Measurements from ENCODE around the gene FER.

The FER gene

GRCh38 chr5:108997720-108998119 is 250.0 kb downstream of the FER start:
- Histone ChIP-seq H3K9me3 (ENCODE audit: control insufficient read depth, insufficient read depth, low read depth, low read length) (no peaks in the 10 kb centered on the region), H3K4me3 (ENCODE audit: low read depth, low read length) (no peak overlapping the region), H3K27ac (ENCODE audit: extremely low read depth, low read depth, low read length) (no peak overlapping the region), H3K4me1 (ENCODE audit: control insufficient read depth, insufficient read depth, low read length) (no peaks in the 10 kb centered on the region), H3K36me3 (ENCODE audit: control insufficient read depth in 2 of 2, insufficient read depth in 1 of 2, low read length in 2 of 2) (no peaks in the 10 kb centered on the region)
- TF ChIP-seq ZNF155 (tag by site-specific recombination; IDR thresholded peaks at IDR 0.05) (no peak), PRDM10 (tag by site-specific recombination; IDR thresholded peaks at IDR 0.05) (no peak), ZFP37 (tag by site-specific recombination; IDR thresholded peaks at IDR 0.05) (no peak), ZNF677 (tag by site-specific recombination; IDR thresholded peaks at IDR 0.05) (no peak), ZNF140 (tag by site-specific recombination; IDR thresholded peaks at IDR 0.05) (no peak), ZNF148 (tag by site-specific recombination; IDR thresholded peaks at IDR 0.05; ENCODE audit: borderline replicate concordance) (no peak), ZSCAN5A (tag by site-specific recombination; IDR thresholded peaks at IDR 0.05) (no peak), ZNF629 (tag by site-specific recombination; IDR thresholded peaks at IDR 0.05) (no peak), ZNF600 (tag by site-specific recombination; IDR thresholded peaks at IDR 0.05) (no peak), SP3 (tag by site-specific recombination; IDR thresholded peaks at IDR 0.05) (no peak), ZNF707 (tag by site-specific recombination; IDR thresholded peaks at IDR 0.05) (no peak), SP7 (tag by site-specific recombination; IDR thresholded peaks at IDR 0.05) (no peak)
- TF ChIP-seq, protein P1, sequence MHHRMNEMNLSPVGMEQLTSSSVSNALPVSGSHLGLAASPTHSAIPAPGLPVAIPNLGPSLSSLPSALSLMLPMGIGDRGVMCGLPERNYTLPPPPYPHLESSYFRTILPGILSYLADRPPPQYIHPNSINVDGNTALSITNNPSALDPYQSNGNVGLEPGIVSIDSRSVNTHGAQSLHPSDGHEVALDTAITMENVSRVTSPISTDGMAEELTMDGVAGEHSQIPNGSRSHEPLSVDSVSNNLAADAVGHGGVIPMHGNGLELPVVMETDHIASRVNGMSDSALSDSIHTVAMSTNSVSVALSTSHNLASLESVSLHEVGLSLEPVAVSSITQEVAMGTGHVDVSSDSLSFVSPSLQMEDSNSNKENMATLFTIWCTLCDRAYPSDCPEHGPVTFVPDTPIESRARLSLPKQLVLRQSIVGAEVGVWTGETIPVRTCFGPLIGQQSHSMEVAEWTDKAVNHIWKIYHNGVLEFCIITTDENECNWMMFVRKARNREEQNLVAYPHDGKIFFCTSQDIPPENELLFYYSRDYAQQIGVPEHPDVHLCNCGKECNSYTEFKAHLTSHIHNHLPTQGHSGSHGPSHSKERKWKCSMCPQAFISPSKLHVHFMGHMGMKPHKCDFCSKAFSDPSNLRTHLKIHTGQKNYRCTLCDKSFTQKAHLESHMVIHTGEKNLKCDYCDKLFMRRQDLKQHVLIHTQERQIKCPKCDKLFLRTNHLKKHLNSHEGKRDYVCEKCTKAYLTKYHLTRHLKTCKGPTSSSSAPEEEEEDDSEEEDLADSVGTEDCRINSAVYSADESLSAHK (tag by site-specific recombination; IDR thresholded peaks at IDR 0.05), result no peak
- TF ChIP-seq, protein P2, sequence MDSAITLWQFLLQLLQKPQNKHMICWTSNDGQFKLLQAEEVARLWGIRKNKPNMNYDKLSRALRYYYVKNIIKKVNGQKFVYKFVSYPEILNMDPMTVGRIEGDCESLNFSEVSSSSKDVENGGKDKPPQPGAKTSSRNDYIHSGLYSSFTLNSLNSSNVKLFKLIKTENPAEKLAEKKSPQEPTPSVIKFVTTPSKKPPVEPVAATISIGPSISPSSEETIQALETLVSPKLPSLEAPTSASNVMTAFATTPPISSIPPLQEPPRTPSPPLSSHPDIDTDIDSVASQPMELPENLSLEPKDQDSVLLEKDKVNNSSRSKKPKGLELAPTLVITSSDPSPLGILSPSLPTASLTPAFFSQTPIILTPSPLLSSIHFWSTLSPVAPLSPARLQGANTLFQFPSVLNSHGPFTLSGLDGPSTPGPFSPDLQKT (IDR thresholded peaks at IDR 0.05; ENCODE audit: borderline replicate concordance, low read depth, low read length), result no peak
- POLR2A ChIA-PET, result no interaction called here
- CTCF ChIA-PET, result no interaction called here

GRCh38 chr5:108998216-108998615 is 250.5 kb downstream of the FER start:
- Histone ChIP-seq H3K4me1 (ENCODE audit: control insufficient read depth, insufficient read depth, low read length) (no peaks in the 10 kb centered on the region), H3K27ac (ENCODE audit: extremely low read depth, low read depth, low read length) (no peak overlapping the region), H3K4me3 (ENCODE audit: low read depth, low read length) (no peak overlapping the region), H3K9me3 (ENCODE audit: control insufficient read depth, insufficient read depth, low read depth, low read length) (no peaks in the 10 kb centered on the region), H3K36me3 (ENCODE audit: control insufficient read depth in 2 of 2, insufficient read depth in 1 of 2, low read length in 2 of 2) (no peaks in the 10 kb centered on the region)
- ChIA-PET CTCF (no interaction called here), POLR2A (no interaction called here)
- TF ChIP-seq ZNF747 (tag by site-specific recombination; IDR thresholded peaks at IDR 0.05), result no peak
- no peak for TF ChIP-seq ZNF335 (tag by site-specific recombination; conservative IDR thresholded peaks at IDR 0.05)
- TF ChIP-seq, protein P3, sequence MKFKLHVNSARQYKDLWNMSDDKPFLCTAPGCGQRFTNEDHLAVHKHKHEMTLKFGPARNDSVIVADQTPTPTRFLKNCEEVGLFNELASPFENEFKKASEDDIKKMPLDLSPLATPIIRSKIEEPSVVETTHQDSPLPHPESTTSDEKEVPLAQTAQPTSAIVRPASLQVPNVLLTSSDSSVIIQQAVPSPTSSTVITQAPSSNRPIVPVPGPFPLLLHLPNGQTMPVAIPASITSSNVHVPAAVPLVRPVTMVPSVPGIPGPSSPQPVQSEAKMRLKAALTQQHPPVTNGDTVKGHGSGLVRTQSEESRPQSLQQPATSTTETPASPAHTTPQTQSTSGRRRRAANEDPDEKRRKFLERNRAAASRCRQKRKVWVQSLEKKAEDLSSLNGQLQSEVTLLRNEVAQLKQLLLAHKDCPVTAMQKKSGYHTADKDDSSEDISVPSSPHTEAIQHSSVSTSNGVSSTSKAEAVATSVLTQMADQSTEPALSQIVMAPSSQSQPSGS (tag by site-specific recombination; IDR thresholded peaks at IDR 0.05; ENCODE audit: low read depth), result no peak
- TF ChIP-seq KLF8 (tag by site-specific recombination; IDR thresholded peaks at IDR 0.05), result no peak
- no peak for TF ChIP-seq ZBTB48 (tag by site-specific recombination; IDR thresholded peaks at IDR 0.05)
- no peak for TF ChIP-seq HOXD13 (CRISPR knock-in tag; IDR thresholded peaks at IDR 0.05; ENCODE audit: borderline replicate concordance)
- TF ChIP-seq FEZF1 (tag by site-specific recombination; IDR thresholded peaks at IDR 0.05), result no peak
- TF ChIP-seq ZFP37 (tag by site-specific recombination; IDR thresholded peaks at IDR 0.05), result no peak
- TF ChIP-seq, protein P4, sequence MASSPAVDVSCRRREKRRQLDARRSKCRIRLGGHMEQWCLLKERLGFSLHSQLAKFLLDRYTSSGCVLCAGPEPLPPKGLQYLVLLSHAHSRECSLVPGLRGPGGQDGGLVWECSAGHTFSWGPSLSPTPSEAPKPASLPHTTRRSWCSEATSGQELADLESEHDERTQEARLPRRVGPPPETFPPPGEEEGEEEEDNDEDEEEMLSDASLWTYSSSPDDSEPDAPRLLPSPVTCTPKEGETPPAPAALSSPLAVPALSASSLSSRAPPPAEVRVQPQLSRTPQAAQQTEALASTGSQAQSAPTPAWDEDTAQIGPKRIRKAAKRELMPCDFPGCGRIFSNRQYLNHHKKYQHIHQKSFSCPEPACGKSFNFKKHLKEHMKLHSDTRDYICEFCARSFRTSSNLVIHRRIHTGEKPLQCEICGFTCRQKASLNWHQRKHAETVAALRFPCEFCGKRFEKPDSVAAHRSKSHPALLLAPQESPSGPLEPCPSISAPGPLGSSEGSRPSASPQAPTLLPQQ (tag by site-specific recombination; IDR thresholded peaks at IDR 0.05), result no peak
